ENCODE results near the gene IL23R.
"Not testable (repeated sequence)": the region's sequence is repeated elsewhere in the genome, so short reads cannot be mapped to it uniquely, and the experiment has no call there.

The IL23R gene

DNA sequence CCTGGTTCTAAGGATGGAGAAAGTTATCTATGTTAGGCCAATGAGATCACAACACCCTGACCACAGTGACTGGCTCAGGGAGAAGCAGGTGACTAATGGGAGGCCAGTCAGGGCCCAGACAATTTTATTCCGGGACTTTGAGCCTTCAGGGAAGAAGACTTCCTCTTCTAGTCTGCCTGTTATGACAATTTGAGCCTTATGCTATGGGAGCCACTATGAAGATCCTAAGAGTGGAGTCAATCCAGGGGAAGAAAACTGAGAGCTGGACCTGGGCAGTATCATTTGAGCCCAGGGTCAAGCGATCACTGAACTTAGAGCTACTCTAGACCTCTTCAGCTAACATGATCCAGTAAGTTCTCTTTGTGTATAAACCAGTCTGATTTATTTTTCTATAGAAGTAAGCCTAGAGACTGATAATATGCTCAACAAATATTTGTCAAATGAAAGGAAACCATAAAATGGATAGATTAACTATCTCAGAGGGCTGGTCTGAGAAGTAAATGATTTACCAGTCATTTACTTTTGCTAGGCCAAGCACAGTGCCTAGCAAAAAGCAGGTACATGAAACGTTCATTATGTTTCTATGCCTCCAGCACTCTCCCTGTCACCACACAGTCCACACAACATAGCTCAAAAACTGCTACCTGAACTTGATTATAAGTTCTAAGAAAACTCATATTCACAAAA is 27.3 kb upstream of the IL23R start:
- in situ Hi-C loops (cut with MboI; ENCODE audit: low sequenced_read_pairs): no loop called here
- Histone ChIP-seq H3K4me3 (no peak overlapping the region), H3K27me3 (ENCODE audit: low read depth) (peaks cover 1% of the 10 kb centered on the region; the same call in 1 of the 2 replicates), H3K9me3 (no peaks in the 10 kb centered on the region), H3K36me3 (replicated peaks) (no peaks in the 10 kb centered on the region), H3K4me1 (no peaks in the 10 kb centered on the region)
- DNase-seq (ENCODE audit: low spot score in 2 of 2): no peak

DNA sequence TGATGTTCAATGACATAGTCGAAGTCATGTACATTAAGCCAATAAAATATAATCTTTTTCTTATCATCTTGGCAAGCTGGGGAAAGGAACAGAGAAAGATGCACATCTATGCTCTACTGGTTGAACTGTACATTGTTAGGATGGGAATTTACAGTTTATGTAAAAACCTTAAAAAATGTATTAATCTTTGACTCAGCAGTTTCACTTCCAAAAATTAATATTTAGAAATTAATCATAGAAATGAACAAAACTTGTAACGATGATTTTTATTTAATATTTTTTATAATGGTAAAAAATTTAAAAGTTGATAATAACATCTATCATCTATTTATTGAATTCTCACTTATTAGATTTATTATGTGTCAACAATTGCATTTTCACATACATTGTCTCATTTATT is 25.8 kb upstream of the IL23R start:
- Histone ChIP-seq H3K9me3 (no peaks in the 10 kb centered on the region), H3K27me3 (ENCODE audit: low read depth) (peaks cover 3% of the 10 kb centered on the region; the same call in 1 of the 2 replicates), H3K4me1 (no peaks in the 10 kb centered on the region), H3K36me3 (replicated peaks) (no peaks in the 10 kb centered on the region), H3K4me3 (no peak overlapping the region)
- DNase-seq (ENCODE audit: low spot score in 2 of 2): no peak
- in situ Hi-C loops (cut with MboI; ENCODE audit: low sequenced_read_pairs): loop anchor here (10.0 kb wide), 2 partner anchors 146 to 376 kb away; no protein-coding TSS in a partner anchor

DNA sequence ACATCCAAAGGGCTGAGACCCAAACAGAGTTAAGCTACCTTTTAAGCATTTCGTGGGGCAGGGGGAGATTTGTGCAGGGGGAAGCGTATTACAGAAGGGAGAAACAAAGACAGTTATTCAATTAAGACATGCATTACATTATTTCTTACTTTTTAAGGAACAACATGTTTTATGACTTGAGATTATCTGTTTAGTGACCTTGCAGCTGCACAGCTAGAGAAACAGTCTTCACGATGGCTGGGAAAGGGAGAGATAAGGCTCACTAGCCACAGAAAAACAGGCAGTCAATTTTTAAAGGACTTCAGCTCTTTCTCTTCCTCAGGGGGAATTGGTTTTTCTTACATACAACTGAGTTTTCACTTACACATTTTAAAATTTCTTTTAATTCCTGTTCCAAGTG is 24.4 kb upstream of the IL23R start:
- DNase-seq (ENCODE audit: low spot score in 2 of 2); H3K27me3 ChIP-seq (ENCODE audit: low read depth); H3K36me3 ChIP-seq (replicated peaks); H3K9me3 ChIP-seq; H3K4me1 ChIP-seq; H3K4me3 ChIP-seq: not testable (repeated sequence)
- in situ Hi-C loops (cut with MboI; ENCODE audit: low sequenced_read_pairs): loop anchor here (10.0 kb wide), 2 partner anchors 147 to 377 kb away; no protein-coding TSS in a partner anchor

DNA sequence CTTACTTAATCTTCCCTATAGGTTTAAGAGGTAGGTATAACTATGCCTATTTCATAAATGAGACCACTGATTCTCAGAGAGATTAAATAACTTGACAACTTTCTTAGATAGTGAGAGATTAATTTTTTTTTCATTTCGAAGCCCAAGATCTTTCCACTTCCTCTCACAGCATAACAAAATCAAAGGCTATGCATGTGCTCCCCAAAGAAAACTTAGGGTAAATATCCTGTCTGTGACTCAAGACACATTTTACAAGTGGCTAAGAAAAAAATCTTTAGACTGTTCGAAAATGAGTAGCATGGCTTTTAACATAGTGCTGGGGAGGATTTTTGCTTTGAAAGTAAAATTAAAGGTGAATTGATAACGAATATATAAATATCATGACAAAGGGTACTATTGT is 23.3 kb upstream of the IL23R start:
- Histone ChIP-seq H3K9me3 (no peaks in the 10 kb centered on the region), H3K4me1 (no peaks in the 10 kb centered on the region), H3K4me3 (no peak overlapping the region), H3K36me3 (replicated peaks) (no peaks in the 10 kb centered on the region), H3K27me3 (ENCODE audit: low read depth) (peaks cover 3% of the 10 kb centered on the region; the same call in 1 of the 2 replicates)
- in situ Hi-C loops (cut with MboI; ENCODE audit: low sequenced_read_pairs): loop anchor here (10.0 kb wide), 2 partner anchors 148 to 378 kb away; no protein-coding TSS in a partner anchor
- no peak for DNase-seq (ENCODE audit: low spot score in 2 of 2)

DNA sequence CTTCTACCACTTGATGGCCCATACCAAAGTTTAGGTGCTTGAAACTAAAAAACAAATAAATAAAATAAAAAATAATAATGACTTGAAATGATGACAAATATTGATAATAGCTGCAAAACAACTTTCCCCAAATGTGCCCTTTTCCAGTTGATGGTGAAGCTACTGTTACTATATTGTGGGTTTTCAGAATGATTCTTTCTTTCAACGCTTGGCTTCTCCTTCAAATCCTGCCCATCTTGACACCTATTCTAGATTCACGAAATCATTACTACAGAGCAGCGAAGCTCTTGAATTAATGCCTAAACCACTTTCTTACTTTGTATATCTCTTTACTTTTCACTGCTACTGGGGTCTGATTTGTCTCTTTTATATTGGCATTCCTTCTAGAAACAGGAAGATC is 22.3 kb upstream of the IL23R start:
- no peak for DNase-seq (ENCODE audit: low spot score in 2 of 2)
- in situ Hi-C loops (cut with MboI; ENCODE audit: low sequenced_read_pairs): loop anchor here (10.0 kb wide), 2 partner anchors 149 to 379 kb away; no protein-coding TSS in a partner anchor
- Histone ChIP-seq H3K27me3 (ENCODE audit: low read depth) (peaks cover 3% of the 10 kb centered on the region; the same call in 1 of the 2 replicates), H3K9me3 (no peaks in the 10 kb centered on the region), H3K4me3 (no peak overlapping the region), H3K4me1 (no peaks in the 10 kb centered on the region), H3K36me3 (replicated peaks) (no peaks in the 10 kb centered on the region)

DNA sequence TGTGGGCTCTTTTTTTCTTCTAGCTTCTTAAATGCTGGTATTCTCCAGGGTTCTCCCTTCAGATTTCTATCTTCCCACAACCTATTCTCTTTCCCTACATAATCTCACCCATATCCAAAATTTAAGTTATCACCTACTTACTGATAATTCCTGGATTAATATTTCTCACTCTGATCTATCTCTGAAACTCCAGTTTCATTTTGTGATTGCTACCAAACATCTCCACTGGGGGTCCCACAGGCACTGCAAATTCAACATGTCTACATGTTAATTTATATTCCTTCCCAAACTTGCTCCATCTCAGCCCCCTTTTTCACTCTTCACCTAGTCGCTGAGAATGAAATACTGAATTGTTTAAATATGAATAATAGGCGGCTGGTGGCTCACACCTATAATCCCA is 21.6 kb upstream of the IL23R start:
- in situ Hi-C loops (cut with MboI; ENCODE audit: low sequenced_read_pairs): loop anchor here (10.0 kb wide), 2 partner anchors 150 to 380 kb away; no protein-coding TSS in a partner anchor
- Histone ChIP-seq H3K36me3 (replicated peaks) (no peaks in the 10 kb centered on the region), H3K4me3 (no peak overlapping the region), H3K9me3 (no peaks in the 10 kb centered on the region), H3K27me3 (ENCODE audit: low read depth) (peaks cover 3% of the 10 kb centered on the region; the same call in 1 of the 2 replicates), H3K4me1 (no peaks in the 10 kb centered on the region)
- peak in 1 of 2 experiments; percentile 11 for DNase-seq (ENCODE audit: low spot score in 2 of 2)

DNA sequence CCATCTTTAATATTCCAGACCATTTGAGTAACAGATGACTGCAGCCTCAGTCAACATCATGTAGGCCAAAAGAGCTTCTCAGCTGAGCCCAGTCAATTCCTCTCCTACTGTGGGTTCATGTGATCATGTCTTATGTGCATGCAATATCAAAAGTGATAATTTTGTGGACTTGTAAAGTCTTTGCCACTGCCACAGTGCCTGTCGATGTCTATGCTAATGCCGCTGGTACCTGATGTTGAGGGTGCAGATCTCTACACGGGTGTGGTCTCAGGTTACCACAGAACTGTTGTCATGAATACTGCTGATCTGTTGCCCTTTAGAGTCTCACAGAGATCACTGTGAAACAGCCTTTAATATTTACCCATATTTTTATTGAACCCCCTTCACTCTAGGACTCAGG is 20.2 kb upstream of the IL23R start:
- peaks cover 3% of the 10 kb centered on the region; the same call in 1 of the 2 replicates for H3K27me3 ChIP-seq (ENCODE audit: low read depth)
- H3K9me3 ChIP-seq: no peaks in the 10 kb centered on the region
- no peaks in the 10 kb centered on the region for H3K36me3 ChIP-seq (replicated peaks)
- DNase-seq (ENCODE audit: low spot score in 2 of 2): no peak
- no peak overlapping the region for H3K4me3 ChIP-seq
- H3K4me1 ChIP-seq: no peaks in the 10 kb centered on the region
- in situ Hi-C loops (cut with MboI; ENCODE audit: low sequenced_read_pairs): loop anchor here (10.0 kb wide), 2 partner anchors 151 to 381 kb away; no protein-coding TSS in a partner anchor

DNA sequence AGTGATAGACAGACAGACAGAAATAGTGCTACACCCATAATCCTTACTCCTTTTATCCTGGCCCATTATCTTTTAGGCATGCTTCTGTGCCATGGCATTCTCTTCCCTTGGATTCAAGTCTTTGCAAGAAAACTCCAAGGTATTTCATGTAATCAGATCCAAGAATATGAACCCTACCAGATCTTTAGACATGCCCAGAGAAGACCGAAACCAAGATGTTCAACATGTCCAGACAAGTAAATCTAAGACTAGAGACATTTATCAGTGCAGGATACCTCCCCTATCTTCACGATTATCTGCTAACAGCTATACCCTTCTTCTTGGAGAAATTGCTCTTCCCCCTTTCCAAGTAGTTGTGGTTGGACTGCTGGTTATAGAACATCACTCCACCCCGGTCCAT is 19.7 kb upstream of the IL23R start:
- no peak for DNase-seq (ENCODE audit: low spot score in 2 of 2)
- Histone ChIP-seq H3K4me1 (no peaks in the 10 kb centered on the region), H3K4me3 (no peak overlapping the region), H3K36me3 (replicated peaks) (no peaks in the 10 kb centered on the region), H3K9me3 (no peaks in the 10 kb centered on the region), H3K27me3 (ENCODE audit: low read depth) (peaks cover 3% of the 10 kb centered on the region; the same call in 1 of the 2 replicates)
- in situ Hi-C loops (cut with MboI; ENCODE audit: low sequenced_read_pairs): loop anchor here (10.0 kb wide), 2 partner anchors 152 to 382 kb away; no protein-coding TSS in a partner anchor

DNA sequence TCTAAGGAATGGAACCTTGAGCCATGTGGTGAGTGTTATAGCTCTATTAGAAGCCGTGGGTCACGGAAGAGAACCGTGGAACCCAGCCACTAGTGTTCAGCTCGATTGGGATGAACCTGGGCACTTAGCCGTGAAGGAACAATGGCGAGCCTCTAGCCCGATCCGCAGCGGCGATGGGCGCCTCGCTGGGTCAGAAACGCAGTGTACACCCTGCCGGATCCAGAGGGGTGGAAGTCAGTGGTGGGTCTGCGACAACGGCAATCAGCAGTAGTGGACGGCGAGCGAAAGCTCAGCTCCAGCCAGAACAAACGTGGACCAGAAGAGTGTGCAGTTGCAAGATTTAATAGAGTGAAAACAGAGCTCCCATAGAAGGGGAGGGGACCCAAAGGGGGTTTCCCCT is 18.3 kb upstream of the IL23R start:
- not testable (repeated sequence) for H3K4me3 ChIP-seq; H3K4me1 ChIP-seq; H3K27me3 ChIP-seq (ENCODE audit: low read depth); H3K36me3 ChIP-seq (replicated peaks); DNase-seq (ENCODE audit: low spot score in 2 of 2); H3K9me3 ChIP-seq
- in situ Hi-C loops (cut with MboI; ENCODE audit: low sequenced_read_pairs): loop anchor here (10.0 kb wide), 2 partner anchors 153 to 383 kb away; no protein-coding TSS in a partner anchor

DNA sequence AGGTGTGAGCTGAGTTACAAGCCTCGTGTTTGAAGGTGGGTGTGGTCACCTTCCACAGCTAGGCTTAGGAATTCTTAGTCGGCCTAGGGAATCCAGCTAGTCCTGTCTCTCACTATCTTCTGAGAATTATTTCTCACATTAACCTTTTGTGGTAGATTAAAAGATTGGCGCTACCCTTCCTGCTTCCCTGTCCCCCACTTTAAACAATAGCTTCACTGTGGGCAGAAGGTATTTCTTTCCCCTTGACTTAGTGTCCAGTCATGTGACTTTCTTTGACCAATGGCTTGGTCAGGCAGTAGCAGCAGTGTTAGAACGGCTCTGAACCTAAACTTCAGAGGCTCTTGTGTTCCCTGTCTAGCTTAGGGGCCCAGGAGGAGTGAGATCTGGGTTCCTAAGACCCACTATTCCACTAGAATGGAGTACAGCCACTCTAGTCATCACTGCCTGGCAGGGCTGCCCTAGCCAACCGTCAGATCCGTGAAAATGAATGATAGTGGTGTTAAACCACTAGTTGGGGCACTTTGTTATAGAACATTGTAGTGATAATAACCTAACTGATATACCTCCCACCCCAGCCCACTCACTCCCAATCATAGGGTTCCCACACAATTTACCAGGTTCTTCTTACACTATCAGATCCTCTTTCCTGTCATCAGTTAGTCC is 17.6 kb upstream of the IL23R start:
- Histone ChIP-seq H3K27me3 (ENCODE audit: low read depth) (peaks cover 3% of the 10 kb centered on the region; the same call in 1 of the 2 replicates), H3K9me3 (no peaks in the 10 kb centered on the region), H3K4me1 (no peaks in the 10 kb centered on the region), H3K36me3 (replicated peaks) (no peaks in the 10 kb centered on the region), H3K4me3 (no peak overlapping the region)
- DNase-seq (ENCODE audit: low spot score in 2 of 2): no peak
- in situ Hi-C loops (cut with MboI; ENCODE audit: low sequenced_read_pairs): loop anchor here (10.0 kb wide), 2 partner anchors 154 to 384 kb away; no protein-coding TSS in a partner anchor

DNA sequence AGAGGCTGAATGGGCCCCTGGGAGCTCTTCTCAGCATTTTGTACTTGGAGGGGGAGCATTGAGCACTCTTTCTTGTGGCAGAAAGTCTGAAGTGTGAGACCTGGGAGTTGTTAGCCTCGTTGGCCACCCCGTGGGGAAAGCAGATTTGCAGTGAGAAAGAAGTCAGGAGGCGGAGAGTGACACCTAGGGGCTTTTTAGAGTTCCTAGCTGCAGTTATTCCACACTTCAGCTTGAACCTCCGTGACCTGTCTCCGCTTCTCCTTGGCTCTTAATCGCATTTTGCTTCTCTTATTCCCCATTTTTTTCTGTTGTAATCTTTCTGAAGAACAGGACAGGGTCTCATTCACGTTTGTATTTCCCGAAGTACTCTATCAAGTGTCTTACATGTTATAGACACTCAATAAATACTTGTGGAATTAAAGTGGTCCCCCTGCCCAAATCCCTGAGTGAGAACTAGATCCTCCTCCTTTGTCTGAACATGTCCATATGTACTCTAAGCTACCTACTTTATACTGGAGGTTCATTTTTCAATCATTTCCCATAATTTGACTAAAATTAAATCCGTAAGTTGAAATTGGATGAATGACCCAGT is 17.0 kb upstream of the IL23R start:
- no peak overlapping the region for H3K4me3 ChIP-seq
- H3K4me1 ChIP-seq: no peaks in the 10 kb centered on the region
- H3K27me3 ChIP-seq (ENCODE audit: low read depth): no peaks in the 10 kb centered on the region; the same call in 1 of the 2 replicates
- no peaks in the 10 kb centered on the region for H3K9me3 ChIP-seq
- DNase-seq (ENCODE audit: low spot score in 2 of 2): peak; percentile 57 to 71
- in situ Hi-C loops (cut with MboI; ENCODE audit: low sequenced_read_pairs): loop anchor here (10.0 kb wide), 2 partner anchors 154 to 384 kb away; no protein-coding TSS in a partner anchor
- H3K36me3 ChIP-seq (replicated peaks): no peaks in the 10 kb centered on the region

DNA sequence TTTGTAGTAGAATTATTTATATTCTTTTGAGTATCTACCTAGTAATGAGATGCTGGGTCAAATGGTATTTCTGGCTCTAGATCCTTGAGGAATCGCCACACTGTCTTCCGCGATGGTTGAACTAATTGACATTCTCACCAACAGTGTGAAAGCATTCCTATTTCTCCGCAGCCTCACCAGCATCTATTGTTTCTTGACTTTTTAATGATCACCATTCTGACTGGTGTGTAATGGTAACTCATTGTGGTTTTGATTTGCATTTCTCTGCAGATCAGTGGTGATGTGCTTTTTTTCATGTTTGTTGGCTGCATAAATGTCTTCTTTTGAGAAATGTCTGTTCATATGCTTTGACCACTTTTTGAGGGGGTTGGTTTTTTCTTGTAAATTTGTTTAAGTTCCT is 15.3 kb upstream of the IL23R start:
- Histone ChIP-seq H3K27me3 (ENCODE audit: low read depth) (no peaks in the 10 kb centered on the region), H3K36me3 (replicated peaks) (no peaks in the 10 kb centered on the region), H3K4me3 (no peak overlapping the region), H3K4me1 (no peaks in the 10 kb centered on the region), H3K9me3 (no peaks in the 10 kb centered on the region)
- DNase-seq (ENCODE audit: low spot score in 2 of 2): no peak
- in situ Hi-C loops (cut with MboI; ENCODE audit: low sequenced_read_pairs): no loop called here

DNA sequence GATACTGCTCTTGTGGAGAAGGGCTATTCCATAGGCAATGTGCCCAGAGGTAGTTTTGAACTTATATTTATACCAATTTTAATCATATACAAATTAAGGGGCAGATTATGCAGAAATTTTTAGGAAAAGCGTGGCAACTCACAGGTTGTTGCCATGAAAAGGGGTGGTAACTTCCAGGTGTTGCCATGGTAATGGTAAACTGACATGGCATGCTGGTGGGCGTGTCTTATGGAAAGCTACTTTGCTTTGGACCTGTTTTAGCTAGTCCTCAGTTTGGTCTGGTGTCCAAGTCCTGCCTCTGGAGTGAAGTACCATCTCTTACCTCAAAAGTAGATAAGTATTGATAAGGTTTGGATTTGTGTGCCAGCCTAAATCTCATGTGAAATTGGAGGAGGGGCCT is 7.9 kb upstream of the IL23R start:
- H3K36me3 ChIP-seq (replicated peaks): no peaks in the 10 kb centered on the region
- H3K4me1 ChIP-seq: no peaks in the 10 kb centered on the region
- H3K27me3 ChIP-seq (ENCODE audit: low read depth): no peaks in the 10 kb centered on the region
- no peak for DNase-seq (ENCODE audit: low spot score in 2 of 2)
- in situ Hi-C loops (cut with MboI; ENCODE audit: low sequenced_read_pairs): no loop called here
- no peak overlapping the region for H3K4me3 ChIP-seq
- H3K9me3 ChIP-seq: no peaks in the 10 kb centered on the region

All from HAP-1 (cell line).